ENCODE data around the gene DYNLRB2. TPM values are rescaled to one million over a fixed set of nuclear protein-coding genes. Genes with fewer than 3 reads are reported as not detected.

DYNLRB2 gene
- total RNA-seq, 2 experiments from 2014 or later: 0.31 TPM; not detected in 1

DNA sequence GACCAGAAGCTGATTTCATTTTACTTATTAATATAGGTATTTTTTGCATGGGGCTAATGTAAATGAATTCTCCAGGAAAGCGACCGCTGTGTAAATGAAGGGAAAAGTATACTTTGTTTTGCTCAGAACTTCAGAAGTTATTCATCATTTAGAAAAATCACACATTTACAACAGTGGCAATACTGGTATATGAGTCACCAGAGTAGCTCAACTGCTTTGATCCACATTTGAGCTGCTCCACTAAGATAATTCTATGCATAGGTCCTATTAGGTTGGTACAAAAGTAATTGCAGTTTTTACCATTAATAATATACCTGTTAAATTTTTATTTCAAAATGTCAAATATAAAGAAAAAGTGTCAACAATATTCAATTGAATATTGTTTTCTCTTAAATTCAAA is 22.9 kb upstream of the DYNLRB2 start:
- CTCF ChIA-PET: interaction anchor here (1.9 kb wide), 1 partner anchor 9 kb away, joined by 10 read pairs; no protein-coding TSS in a partner anchor
- H3K9me3 ChIP-seq (ENCODE audit: control insufficient read depth in 1 of 2, insufficient read depth in 1 of 2, low read length in 2 of 2): no peaks in the 10 kb centered on the region
- peaks cover 10% of the 10 kb centered on the region for H3K4me1 ChIP-seq (ENCODE audit: insufficient read depth, low read length)
- Mint-ChIP-seq H3K4me1 (ENCODE audit: low read depth) (peaks cover 16% of the 10 kb centered on the region), H3K27me3 (peaks cover 13% of the 10 kb centered on the region), H3K27ac (no peak overlapping the region), H3K36me3 (ENCODE audit: low read depth) (no peaks in the 10 kb centered on the region), H3K4me3 (no peak overlapping the region), H3K9me3 (no peaks in the 10 kb centered on the region)
- no peaks in the 10 kb centered on the region for H3K36me3 ChIP-seq (ENCODE audit: insufficient read depth, low read length)
- H3K27me3 ChIP-seq (ENCODE audit: control insufficient read depth in 1 of 2, insufficient read depth in 2 of 2, low read length in 2 of 2): no peaks in the 10 kb centered on the region
- intact Hi-C loops (cut with DNase I, micrococcal nuclease): no loop called here
- no peak for ATAC-seq (ENCODE audit: poor library complexity)
- no peak for DNase-seq
- H3K27ac ChIP-seq (ENCODE audit: low read depth in 1 of 2, low read length in 2 of 2): no peak overlapping the region
- TF ChIP-seq, protein P1, sequence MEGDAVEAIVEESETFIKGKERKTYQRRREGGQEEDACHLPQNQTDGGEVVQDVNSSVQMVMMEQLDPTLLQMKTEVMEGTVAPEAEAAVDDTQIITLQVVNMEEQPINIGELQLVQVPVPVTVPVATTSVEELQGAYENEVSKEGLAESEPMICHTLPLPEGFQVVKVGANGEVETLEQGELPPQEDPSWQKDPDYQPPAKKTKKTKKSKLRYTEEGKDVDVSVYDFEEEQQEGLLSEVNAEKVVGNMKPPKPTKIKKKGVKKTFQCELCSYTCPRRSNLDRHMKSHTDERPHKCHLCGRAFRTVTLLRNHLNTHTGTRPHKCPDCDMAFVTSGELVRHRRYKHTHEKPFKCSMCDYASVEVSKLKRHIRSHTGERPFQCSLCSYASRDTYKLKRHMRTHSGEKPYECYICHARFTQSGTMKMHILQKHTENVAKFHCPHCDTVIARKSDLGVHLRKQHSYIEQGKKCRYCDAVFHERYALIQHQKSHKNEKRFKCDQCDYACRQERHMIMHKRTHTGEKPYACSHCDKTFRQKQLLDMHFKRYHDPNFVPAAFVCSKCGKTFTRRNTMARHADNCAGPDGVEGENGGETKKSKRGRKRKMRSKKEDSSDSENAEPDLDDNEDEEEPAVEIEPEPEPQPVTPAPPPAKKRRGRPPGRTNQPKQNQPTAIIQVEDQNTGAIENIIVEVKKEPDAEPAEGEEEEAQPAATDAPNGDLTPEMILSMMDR (IDR thresholded peaks at IDR 0.05): no peak
- POLR2A ChIA-PET: interaction anchor here (1.0 kb wide), 1 partner anchor 62 kb away, joined by 3 read pairs; no protein-coding TSS in a partner anchor
- H3K4me3 ChIP-seq (ENCODE audit: low read length): no peak overlapping the region

DNA sequence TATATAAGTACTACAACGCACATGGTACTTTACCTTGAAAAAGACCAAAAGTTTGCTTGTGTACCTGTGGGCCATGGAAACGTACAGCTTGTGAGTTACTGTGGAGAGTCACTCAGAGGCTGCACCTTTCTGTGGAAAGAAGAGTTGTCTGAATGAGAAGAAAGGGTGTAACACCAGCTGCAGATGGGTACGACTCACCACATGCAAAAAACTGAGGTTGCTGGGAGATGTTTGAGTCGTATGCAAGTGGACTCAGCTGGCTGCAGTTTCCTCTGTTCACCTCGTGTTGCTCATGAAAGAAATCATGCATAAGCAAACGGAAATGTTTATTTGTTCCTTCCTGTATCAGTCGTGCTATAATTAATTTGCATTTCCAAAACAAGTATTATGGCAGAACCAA is 22.4 kb upstream of the DYNLRB2 start:
- Mint-ChIP-seq H3K36me3 (ENCODE audit: low read depth) (no peaks in the 10 kb centered on the region), H3K9me3 (no peaks in the 10 kb centered on the region), H3K27ac (peak overlapping the region; percentile 30), H3K27me3 (peaks cover 13% of the 10 kb centered on the region), H3K4me1 (ENCODE audit: low read depth) (peaks cover 16% of the 10 kb centered on the region), H3K4me3 (peak overlapping the region; percentile 35)
- intact Hi-C loops (cut with DNase I, micrococcal nuclease): no loop called here
- ChIA-PET POLR2A (interaction anchor here (1.0 kb wide), 1 partner anchor 62 kb away, joined by 3 read pairs; no protein-coding TSS in a partner anchor), CTCF (interaction anchor here (1.9 kb wide), 1 partner anchor 9 kb away, joined by 10 read pairs; no protein-coding TSS in a partner anchor)
- Histone ChIP-seq H3K9me3 (ENCODE audit: control insufficient read depth in 1 of 2, insufficient read depth in 1 of 2, low read length in 2 of 2) (no peaks in the 10 kb centered on the region), H3K4me1 (ENCODE audit: insufficient read depth, low read length) (peaks cover 10% of the 10 kb centered on the region), H3K36me3 (ENCODE audit: insufficient read depth, low read length) (no peaks in the 10 kb centered on the region), H3K27me3 (ENCODE audit: control insufficient read depth in 1 of 2, insufficient read depth in 2 of 2, low read length in 2 of 2) (no peaks in the 10 kb centered on the region), H3K4me3 (ENCODE audit: low read length) (no peak overlapping the region), H3K27ac (ENCODE audit: low read depth in 1 of 2, low read length in 2 of 2) (no peak overlapping the region)
- DNase-seq (peak in 7 of 14 experiments; percentile 11 to 54 (median 22)), ATAC-seq (ENCODE audit: poor library complexity) (peak; percentile 85)
- TF ChIP-seq, protein P1 (IDR thresholded peaks at IDR 0.05): no peak

DNA sequence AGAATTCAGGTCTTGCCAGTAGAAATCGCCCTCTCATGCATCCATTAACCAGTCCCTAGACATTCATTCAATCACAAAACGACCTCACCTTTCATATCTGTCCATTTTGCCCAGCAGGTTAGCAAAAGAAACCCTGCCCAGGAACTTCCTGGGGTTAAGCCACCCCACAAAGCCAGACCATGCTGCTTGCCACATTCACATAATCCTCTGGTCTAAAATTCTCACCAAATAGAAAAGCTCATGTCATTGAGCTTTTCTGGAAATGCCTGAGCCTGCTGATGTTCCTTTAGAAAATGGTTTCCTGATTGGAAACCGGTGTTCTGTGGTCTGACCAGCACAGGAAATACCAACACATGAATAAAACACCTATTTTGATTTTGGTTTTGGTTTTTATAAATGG is 21.6 kb upstream of the DYNLRB2 start:
- intact Hi-C loops (cut with DNase I, micrococcal nuclease): no loop called here
- H3K4me1 ChIP-seq (ENCODE audit: insufficient read depth, low read length): peaks cover 10% of the 10 kb centered on the region
- ChIA-PET CTCF (no interaction called here), POLR2A (interaction anchor here (1.0 kb wide), 1 partner anchor 61 kb away, joined by 3 read pairs; no protein-coding TSS in a partner anchor)
- H3K9me3 ChIP-seq (ENCODE audit: control insufficient read depth in 1 of 2, insufficient read depth in 1 of 2, low read length in 2 of 2): no peaks in the 10 kb centered on the region
- TF ChIP-seq, protein P1 (IDR thresholded peaks at IDR 0.05): no peak
- Mint-ChIP-seq H3K27me3 (peaks cover 13% of the 10 kb centered on the region), H3K4me1 (ENCODE audit: low read depth) (peaks cover 16% of the 10 kb centered on the region), H3K27ac (no peak overlapping the region), H3K9me3 (no peaks in the 10 kb centered on the region), H3K4me3 (peak overlapping the region; percentile 32), H3K36me3 (ENCODE audit: low read depth) (no peaks in the 10 kb centered on the region)
- DNase-seq: peak in 1 of 14 experiments; percentile 35
- ATAC-seq (ENCODE audit: poor library complexity): no peak
- no peak overlapping the region for H3K27ac ChIP-seq (ENCODE audit: low read depth in 1 of 2, low read length in 2 of 2)
- H3K36me3 ChIP-seq (ENCODE audit: insufficient read depth, low read length): no peaks in the 10 kb centered on the region
- H3K27me3 ChIP-seq (ENCODE audit: control insufficient read depth in 1 of 2, insufficient read depth in 2 of 2, low read length in 2 of 2): no peaks in the 10 kb centered on the region
- H3K4me3 ChIP-seq (ENCODE audit: low read length): no peak overlapping the region
